Ectodermal cell (in vitro differentiated cells): ENCODE measurements around the gene FNDC11.
A peak's percentile ranks its signal among the peaks of the same experiment; 100 is the strongest.

ENCODE experiments used
- H3K27ac ChIP-seq: 2 replicates; pipeline ENCODE4 v1.7.0; 2013; ENCODE audit warnings: mild to moderate bottlenecking, low read depth, low read length; ENCODE audit not compliant: insufficient read depth, poor library complexity, severe bottlenecking
- H3K27me3 ChIP-seq: 2 replicates; pipeline ENCODE4 v1.7.0; 2013; ENCODE audit warnings: mild to moderate bottlenecking, low read length; ENCODE audit not compliant: insufficient read depth, control insufficient read depth, poor library complexity, severe bottlenecking
- H3K36me3 ChIP-seq: one replicate; pipeline ENCODE4 v1.7.0; 2013; ENCODE audit warnings: low read length; ENCODE audit not compliant: control insufficient read depth, insufficient read depth
- H3K4me1 ChIP-seq: one replicate; pipeline ENCODE4 v1.7.0; 2013; ENCODE audit warnings: low read length; ENCODE audit not compliant: control insufficient read depth, insufficient read depth
- H3K4me3 ChIP-seq: 2 replicates; pipeline ENCODE4 v1.7.0; 2013; ENCODE audit warnings: low read depth, low read length, control low read depth; ENCODE audit not compliant: insufficient read depth
- H3K9me3 ChIP-seq: 2 replicates; pipeline ENCODE4 v1.7.0; 2013; ENCODE audit warnings: mild to moderate bottlenecking, low read length, moderate library complexity; ENCODE audit not compliant: control insufficient read depth
- WGBS, 2 experiments: methylation state at CpG; one replicate each; pipeline ENCODE4 v1.1.7; 2013; ENCODE audit warnings: missing lambda C conversion rate in 2 of 2; 5-methylcytosine and 5-hydroxymethylcytosine counted together

The FNDC11 gene

DNA sequence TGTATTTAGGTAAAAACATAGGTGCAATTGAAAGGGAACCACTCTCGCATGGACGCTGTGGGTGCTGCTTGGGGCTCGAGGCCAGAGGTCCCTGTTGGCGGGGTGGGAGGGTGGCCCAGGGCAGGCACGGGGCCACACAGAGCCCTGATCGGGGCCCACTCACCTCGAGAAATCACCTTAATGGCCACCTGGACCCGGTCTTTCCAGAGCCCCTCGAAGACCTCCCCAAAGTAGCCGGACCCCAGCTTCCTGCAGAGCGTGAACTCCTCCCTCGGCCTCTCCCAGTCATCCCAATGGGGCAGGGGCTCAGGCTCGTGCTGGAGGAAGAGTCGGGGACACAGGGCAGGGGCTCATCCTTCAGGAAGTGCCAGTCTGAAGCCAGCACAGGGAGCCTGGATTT, 20.6 kb upstream of the FNDC11 start:
- WGBS, 2 experiments: 92 to 93% methylated on average over 14 of the region's 14 CpGs

GRCh38 chr20:63533871-63534393, 20.0 kb upstream of the FNDC11 start:
- WGBS, 2 experiments: 92% methylated on average over 28 of the region's 28 CpGs
- no peaks in the 10 kb centered on the region for H3K9me3 ChIP-seq

More for the DNA sequence above, 20.6 kb upstream of the FNDC11 start:
- Histone ChIP-seq H3K9me3 (no peaks in the 10 kb centered on the region), H3K36me3 (no peaks in the 10 kb centered on the region), H3K4me3 (no peak overlapping the region), H3K4me1 (no peaks in the 10 kb centered on the region), H3K27ac (no peak overlapping the region), H3K27me3 (no peaks in the 10 kb centered on the region)

GRCh38 chr20:63534427-63534830, 19.5 kb upstream of the FNDC11 start:
- WGBS, 2 experiments: 89 to 90% methylated on average over 12 of the region's 12 CpGs
- Histone ChIP-seq H3K27ac (no peak overlapping the region), H3K9me3 (no peaks in the 10 kb centered on the region), H3K27me3 (no peaks in the 10 kb centered on the region), H3K4me3 (no peak overlapping the region), H3K4me1 (no peaks in the 10 kb centered on the region), H3K36me3 (no peaks in the 10 kb centered on the region)

More at GRCh38 chr20:63533871-63534393, 20.0 kb upstream of the FNDC11 start:
- Histone ChIP-seq H3K4me3 (no peak overlapping the region), H3K36me3 (no peaks in the 10 kb centered on the region), H3K27ac (no peak overlapping the region), H3K27me3 (no peaks in the 10 kb centered on the region), H3K4me1 (no peaks in the 10 kb centered on the region)

DNA sequence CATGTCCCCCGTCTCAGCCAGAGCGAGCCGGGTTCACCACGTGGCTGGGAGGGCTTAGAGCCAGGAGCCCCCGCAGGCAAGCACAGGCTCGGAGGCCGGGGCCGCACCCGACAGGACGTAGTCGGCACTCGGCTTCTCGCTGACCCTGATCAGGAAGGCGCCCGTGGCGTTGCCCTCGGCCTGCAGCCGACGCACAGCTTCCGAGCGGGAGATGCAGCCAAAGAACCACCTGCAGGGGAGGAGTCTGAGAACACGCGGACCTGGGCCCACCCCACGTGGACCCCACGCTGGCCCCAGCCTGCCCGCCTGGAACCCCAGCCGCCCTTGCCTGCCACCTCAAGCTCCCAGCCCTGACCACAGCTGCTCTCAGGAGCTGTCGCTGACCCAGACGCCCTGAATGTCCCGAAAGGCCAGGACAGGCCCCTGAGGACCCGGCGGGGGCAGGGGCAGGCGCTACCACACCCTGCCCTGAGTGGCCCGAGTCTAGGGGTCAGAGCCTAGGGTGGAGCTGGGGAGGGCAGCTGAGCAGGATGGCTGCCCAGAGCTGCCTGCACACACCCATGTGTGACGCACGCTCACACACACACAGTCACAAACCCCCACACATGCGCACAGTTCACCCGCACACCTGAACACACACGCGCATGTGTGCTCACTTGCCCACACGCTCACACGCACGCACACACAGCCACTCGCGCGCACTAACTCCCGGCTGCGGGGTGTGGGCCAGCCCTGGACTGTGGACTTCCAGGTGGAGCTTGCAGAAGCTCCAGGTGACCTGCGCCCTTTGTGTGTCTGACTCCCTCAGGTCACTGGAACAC, 18.9 kb upstream of the FNDC11 start:
- Histone ChIP-seq H3K27me3 (no peaks in the 10 kb centered on the region), H3K4me1 (no peaks in the 10 kb centered on the region), H3K27ac (no peak overlapping the region), H3K9me3 (no peaks in the 10 kb centered on the region), H3K36me3 (no peaks in the 10 kb centered on the region), H3K4me3 (no peak overlapping the region)
- WGBS, 2 experiments: 87 to 88% methylated on average over 49 of the region's 49 CpGs

DNA sequence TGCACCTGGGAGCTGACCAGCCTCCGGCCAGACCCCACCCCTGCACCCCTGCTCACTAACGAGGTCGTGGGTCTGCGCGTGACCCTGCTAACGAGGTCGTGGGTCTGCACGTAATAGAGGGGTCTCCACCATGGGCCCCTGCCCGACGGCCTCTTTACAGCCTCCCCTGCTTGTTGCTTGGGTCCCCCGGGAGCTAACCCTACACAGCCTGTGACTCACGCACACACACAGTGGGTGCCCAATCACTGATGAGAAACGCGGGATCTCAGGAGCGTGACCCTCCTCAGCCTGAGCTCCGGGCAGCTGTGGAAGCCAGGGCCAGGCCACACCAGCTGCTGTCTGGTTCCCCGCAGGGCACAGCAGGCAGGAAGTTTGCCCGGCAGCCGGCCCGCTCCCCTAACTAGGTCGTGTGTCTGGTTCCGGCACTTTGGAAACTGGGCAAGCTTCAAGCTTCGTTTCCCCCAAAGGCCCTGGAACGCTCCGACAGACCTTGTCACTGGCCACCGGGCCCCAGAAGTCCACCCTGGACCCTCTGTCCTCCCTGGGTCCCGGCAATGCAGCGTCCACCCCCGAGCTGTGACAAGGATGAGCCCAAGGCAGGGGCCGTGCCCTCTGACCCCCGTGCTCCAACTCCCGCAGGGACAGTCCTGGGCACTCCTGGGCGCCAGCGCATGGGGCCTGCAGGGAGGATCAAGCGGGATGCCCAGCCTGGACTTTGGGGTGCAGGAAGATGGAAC, 17.6 kb upstream of the FNDC11 start:
- 88 to 89% methylated on average over 35 of the region's 35 CpGs for WGBS, 2 experiments
- Histone ChIP-seq H3K36me3 (no peaks in the 10 kb centered on the region), H3K4me1 (no peaks in the 10 kb centered on the region), H3K9me3 (no peaks in the 10 kb centered on the region), H3K27me3 (no peaks in the 10 kb centered on the region), H3K4me3 (no peak overlapping the region), H3K27ac (no peak overlapping the region)

DNA sequence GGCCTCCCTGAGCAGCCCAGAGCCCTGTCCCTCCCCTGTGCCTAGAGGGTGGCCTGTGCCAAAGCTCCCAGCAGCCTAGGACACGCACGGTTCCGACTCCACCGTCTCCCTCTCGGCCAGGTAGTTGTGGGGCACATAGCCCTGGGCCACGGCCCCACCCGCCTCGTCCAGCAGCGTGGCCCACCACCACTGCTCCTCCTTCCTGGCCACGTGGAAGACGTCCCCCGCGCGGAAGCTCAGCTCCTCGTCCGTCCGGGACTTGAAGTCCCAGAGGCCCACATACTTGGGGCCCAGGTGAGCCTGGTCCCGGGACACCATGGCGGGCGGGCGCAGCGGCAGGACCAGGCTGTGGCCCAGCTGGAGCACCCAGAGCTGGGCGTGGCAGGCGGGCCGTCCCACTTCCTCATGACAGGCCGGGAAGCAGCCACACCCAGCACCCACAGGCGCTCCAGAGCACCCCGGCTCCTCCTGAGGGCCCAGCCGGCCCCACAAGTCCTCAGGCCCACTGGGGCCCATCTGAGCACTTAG, 16.9 kb upstream of the FNDC11 start, which contains the start of gene PTK6:
Gene PTK6, minus strand, starts transcription at position 380 of the 528 bp plus-strand sequence. Its CDS starts 62 bp downstream, at position 318.
- 92 to 94% methylated on average over 29 of the region's 29 CpGs for WGBS, 2 experiments
- no peaks in the 10 kb centered on the region for H3K36me3 ChIP-seq
- no peak within 1 kb of the TSS for H3K27ac ChIP-seq
- H3K4me3 ChIP-seq: peak within 1 kb of the TSS; percentile 12
- H3K4me1 ChIP-seq: no peaks in the 10 kb centered on the region
- no peaks in the 10 kb centered on the region for H3K27me3 ChIP-seq
- no peaks in the 10 kb centered on the region for H3K9me3 ChIP-seq

DNA sequence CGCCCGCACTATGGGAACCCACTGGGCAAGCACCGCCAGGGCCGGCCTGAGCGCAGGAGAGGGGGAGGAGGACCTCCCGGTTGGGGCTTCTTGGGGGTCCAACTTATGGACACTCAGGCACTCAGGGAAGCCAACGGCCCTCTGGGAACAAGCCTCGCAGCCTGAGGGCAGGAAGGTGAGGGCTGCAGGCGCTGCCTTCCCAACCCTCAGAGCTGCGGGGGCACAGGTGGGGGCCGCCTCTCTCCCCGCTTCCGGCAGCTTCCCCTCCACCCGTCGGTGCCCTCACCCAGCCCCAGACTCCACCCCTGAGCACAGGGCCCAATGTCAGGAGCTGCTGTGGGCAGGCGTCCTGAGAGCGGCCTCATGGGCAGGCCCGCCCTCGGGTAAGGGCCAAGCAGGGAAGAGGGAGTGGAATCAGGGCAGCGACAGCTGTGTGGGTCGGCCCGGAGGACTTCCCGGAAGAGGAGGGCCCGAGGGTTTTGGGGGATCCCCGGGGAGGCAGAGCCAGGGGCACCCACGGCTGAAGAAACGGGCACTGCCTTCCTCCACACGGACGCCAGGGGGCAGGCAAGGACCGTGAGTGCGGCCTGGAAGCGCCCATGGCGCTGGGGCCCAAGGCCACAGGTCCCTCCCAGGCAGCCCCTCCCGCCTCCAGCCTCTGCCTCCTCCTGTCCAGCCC, 16.3 kb upstream of the FNDC11 start:
- H3K4me3 ChIP-seq: peak overlapping the region; percentile 12
- 28 to 29% methylated on average over 34 of the region's 34 CpGs for WGBS, 2 experiments
- H3K27me3 ChIP-seq: no peaks in the 10 kb centered on the region
- H3K4me1 ChIP-seq: no peaks in the 10 kb centered on the region
- no peaks in the 10 kb centered on the region for H3K36me3 ChIP-seq
- no peaks in the 10 kb centered on the region for H3K9me3 ChIP-seq
- H3K27ac ChIP-seq: no peak overlapping the region

DNA sequence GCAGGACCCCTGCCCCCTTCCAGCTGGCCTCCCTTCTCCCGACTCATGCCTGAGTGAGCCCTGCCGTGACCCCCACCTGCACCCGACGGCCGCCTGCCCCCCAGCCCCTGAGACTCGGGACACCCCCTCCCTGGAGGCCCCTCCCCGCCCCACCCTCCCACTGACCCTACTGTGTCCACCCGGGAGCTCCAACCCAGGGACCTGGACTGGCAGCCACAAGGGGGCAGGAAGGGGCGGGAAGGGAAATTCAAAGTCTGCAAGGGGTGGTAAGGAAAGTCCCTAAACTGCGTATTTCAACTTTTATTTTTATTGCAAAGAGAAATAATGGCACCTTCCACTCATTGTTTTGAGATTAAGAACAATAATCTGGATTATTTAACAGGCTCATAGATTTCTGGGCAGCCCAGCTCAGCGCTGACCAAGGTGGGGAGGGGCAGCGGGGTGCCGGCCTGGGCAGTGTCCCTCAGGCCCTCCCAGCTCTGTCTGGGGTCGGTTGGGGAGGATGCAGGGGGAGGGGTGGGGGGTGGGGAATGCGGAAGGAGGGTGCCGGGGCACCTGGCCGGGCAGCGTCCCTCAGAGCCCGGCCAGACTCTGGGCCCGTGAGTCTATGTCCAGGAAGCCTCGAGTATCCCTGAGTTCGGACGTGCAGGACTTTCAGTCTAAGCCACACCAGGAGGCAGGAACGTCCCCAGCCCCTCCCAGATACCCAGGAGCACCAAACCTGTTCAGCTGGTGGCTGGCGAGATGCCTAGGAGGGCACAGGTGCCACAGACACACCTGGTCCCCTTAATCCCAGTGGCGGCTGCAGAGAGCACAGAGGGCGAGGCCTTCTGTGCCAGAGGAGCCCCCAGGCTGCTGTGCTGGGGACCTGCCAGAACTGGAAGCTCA, 15.5 kb upstream of the FNDC11 start:
- Histone ChIP-seq H3K36me3 (no peaks in the 10 kb centered on the region), H3K4me3 (peak overlapping the region; percentile 12)
- WGBS, 2 experiments: 61 to 65% methylated on average over 23 to 27 of the region's 27 CpGs

GRCh38 chr20:63539092-63539430, 14.9 kb upstream of the FNDC11 start:
- 89 to 90% methylated on average over 12 of the region's 12 CpGs for WGBS, 2 experiments
- Histone ChIP-seq H3K4me1 (no peaks in the 10 kb centered on the region), H3K4me3 (no peak overlapping the region), H3K27me3 (no peaks in the 10 kb centered on the region), H3K27ac (no peak overlapping the region), H3K9me3 (no peaks in the 10 kb centered on the region), H3K36me3 (no peaks in the 10 kb centered on the region)

More for the DNA sequence above, 15.5 kb upstream of the FNDC11 start:
- H3K27ac ChIP-seq: no peak overlapping the region
- no peaks in the 10 kb centered on the region for H3K9me3 ChIP-seq
- no peaks in the 10 kb centered on the region for H3K4me1 ChIP-seq
- H3K27me3 ChIP-seq: no peaks in the 10 kb centered on the region
